ENCODE results near the gene OBP2B.

GRCh38 chr9:133187561-133188005 lies 21.5 kb downstream of the OBP2B start:
- TF ChIP-seq CTCF (IDR thresholded peaks at IDR 0.05) = no peak
- TF ChIP-seq POLR2A (IDR thresholded peaks at IDR 0.05) = no peak

Data from body of pancreas (tissue), 4 donors.